GM19467 (cell line): Measurements from ENCODE around the gene ULK3.
"Not testable (repeated sequence)": the region's sequence is repeated elsewhere in the genome, so short reads cannot be mapped to it uniquely, and the experiment has no call there.

ENCODE experiments used
- ATAC-seq: cut with Tn5 transposase; IDR thresholded peaks from one replicate; pipeline ENCODE4 v1.9.1; 2021; ENCODE audit warnings: mild to moderate bottlenecking, moderate library complexity; ENCODE audit not compliant: unreplicated experiment

Gene ULK3, protein sequence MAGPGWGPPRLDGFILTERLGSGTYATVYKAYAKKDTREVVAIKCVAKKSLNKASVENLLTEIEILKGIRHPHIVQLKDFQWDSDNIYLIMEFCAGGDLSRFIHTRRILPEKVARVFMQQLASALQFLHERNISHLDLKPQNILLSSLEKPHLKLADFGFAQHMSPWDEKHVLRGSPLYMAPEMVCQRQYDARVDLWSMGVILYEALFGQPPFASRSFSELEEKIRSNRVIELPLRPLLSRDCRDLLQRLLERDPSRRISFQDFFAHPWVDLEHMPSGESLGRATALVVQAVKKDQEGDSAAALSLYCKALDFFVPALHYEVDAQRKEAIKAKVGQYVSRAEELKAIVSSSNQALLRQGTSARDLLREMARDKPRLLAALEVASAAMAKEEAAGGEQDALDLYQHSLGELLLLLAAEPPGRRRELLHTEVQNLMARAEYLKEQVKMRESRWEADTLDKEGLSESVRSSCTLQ

DNA sequence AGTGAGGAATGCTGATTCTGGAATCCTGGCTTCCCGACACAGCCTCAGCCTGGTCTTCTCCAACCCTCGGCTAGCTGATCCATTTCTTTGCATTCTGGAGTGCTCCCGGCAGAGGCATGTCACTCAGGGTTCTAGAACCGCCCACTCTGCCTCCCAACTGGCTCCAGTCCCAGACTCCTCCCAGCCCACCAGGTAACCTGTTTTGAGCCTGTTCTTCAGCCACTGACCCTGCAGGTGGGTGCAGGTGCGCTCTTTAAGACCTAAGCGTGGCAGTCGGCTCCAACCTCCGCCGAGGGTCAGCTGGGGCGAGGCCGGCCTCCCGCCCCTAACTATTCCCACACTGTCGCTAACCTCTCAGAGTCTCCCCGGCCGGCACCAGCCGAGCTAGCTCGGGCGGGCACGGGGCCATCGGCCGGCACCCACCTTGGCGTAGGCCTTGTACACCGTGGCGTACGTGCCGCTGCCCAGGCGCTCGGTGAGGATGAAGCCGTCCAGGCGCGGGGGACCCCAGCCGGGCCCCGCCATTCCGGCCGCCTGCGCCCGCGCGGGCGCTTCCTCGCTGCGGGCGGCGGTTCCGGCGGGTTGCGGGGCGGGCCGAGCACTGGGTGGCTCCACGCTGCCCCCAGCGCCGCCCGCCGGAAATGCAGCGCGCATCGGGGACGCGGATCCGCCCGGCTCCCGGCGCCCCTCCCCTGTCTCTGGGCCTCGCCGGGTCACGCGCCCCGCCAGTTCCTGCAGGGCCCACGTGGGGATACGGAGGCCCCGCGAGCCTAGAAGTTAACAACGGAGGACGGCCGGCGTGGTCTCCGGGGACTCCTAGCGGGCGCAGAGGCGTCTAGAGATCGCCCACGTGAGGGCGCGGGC, at the start of gene ULK3:
ULK3 (minus strand) TSS at position 576 of the 864 bp plus-strand sequence; CDS start at position 525, 51 bp downstream.
- ATAC-seq = peak; percentile 79

DNA sequence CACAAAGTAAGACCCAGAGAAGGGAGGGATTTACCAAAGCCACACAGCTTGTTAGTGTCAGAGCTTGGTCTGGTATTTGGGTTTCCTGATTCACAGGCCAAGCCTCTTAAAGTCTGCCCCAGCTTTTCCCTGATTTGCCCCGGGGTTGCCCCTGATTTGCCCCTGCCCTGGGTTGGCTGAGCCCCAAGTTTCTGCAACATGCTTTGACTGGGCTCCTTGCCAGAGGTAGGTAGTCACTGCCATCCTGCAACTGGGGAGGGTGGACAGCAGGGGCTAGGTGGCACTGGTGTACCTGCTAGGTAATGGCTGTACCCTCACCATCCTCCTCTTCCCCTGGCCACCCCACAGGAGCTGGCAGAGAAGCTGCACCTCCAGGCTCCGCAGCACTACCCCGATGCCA, 49.4 kb upstream of the ULK3 start:
- no peak for ATAC-seq

DNA sequence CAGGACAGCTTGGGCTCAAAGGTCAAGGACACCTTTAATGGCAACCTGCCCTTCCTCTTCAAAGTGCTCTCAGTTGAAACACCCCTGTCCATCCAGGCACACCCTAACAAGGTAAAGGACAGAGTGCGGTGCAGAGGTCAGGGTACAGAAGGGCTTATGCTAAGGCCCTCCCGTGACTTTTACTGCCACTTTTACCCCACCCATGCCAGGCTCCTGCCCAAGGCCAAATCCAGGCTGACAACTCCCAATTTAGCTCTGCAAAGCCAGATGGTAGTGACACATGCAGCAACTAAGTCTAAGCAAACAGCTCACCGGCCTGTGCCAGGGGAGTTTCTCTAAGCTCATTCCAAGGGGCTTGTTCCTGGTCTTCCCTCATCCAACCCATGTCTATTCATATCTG, 48.5 kb upstream of the ULK3 start:
- no peak for ATAC-seq

DNA sequence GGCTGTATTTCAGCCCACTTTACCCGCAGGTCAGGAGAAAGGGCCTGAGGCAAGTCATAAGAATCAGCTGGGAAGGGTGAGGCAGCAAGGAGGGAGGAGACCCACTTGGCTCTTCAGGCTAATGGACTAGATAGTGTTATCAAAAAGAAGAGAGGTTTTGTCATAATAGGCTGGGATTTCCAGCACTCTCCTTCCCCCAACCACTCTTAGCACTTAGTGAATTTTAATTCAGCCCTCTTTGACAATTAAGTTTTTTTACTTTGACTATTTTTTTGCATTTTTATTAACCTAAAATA, 47.7 kb upstream of the ULK3 start:
- no peak for ATAC-seq

DNA sequence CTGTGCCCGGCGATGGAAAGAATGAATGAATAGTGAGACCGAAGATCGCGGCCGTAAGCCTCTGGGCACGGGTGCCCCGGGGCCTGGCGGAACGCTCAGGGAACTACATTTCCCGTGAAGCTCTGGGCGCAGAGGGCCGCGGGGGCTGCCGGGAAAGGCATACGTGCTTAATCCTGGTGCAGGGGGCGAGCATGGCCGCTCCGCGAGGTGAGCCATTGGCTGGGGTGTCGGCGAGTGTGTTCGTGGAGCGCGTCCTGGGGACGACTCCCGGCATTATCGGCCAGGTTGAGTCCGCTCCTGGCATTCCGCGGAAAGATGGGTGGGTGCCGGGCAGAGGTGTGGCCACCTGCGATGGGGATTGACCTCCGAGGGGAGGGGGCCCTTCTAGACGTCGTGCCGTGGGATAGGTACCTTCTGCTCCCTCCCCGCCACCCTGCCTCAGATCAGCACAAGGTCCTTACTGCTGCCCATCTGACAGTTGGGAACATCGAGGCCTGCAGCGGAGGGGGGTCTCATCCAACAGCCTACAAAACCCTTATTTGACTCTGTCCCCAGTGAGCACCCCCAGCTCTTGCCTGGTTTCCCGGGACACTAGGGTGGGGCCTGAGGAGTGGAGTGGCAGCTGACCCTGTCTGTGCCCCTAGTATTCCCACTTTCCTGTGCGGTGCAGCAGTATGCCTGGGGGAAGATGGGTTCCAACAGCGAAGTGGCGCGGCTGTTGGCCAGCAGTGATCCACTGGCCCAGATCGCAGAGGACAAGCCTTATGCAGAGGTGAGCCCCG, 47.1 kb upstream of the ULK3 start, which contains the start of gene MPI:
MPI (plus strand) TSS at position 160 of the 782 bp plus-strand sequence; CDS start at position 192, 32 bp downstream.
- ATAC-seq = peak; percentile 87

DNA sequence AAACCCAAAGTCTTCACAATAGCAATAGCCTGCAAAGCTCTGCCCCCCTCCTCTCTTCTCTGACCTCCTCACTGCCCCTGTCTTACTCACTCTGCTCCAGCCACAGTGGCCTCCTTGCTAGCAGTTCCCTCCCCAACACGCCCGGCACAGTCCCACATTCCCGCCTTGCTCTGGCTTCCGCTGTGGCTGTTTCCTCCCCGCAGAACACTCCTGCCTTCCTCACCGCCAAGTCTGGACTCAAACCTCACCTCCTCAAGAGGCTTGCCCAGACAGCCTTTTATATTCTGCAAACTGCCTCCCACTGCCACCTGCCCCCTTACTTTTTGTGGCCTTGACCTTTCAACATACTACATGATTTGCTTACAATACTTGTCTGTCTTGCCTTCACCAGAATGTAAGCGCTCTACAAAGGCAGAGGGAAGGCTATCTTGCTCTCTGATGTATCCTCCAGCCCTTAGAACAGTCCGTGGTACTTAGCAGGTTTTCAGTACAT, 46.5 kb upstream of the ULK3 start:
- no peak for ATAC-seq

DNA sequence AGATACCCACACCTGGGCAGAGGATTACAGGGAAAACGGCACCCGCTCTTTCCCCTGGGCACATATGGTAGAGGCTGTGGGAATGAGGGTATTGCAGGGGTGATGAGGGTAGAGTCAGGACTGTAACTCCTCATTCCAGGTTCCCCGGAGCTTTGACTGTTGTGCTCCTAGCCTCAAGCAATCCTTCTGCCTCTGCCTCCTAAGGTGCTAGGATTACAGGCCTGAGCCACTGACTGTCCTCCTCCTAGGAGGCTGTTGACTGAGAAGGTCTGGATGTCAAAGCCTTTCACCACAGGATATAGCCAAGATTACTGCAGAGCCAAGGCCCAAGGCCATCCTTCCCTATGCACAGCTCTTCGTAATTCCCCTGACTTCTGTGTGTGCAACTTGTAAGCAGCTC, 45.8 kb upstream of the ULK3 start:
- no peak for ATAC-seq

DNA sequence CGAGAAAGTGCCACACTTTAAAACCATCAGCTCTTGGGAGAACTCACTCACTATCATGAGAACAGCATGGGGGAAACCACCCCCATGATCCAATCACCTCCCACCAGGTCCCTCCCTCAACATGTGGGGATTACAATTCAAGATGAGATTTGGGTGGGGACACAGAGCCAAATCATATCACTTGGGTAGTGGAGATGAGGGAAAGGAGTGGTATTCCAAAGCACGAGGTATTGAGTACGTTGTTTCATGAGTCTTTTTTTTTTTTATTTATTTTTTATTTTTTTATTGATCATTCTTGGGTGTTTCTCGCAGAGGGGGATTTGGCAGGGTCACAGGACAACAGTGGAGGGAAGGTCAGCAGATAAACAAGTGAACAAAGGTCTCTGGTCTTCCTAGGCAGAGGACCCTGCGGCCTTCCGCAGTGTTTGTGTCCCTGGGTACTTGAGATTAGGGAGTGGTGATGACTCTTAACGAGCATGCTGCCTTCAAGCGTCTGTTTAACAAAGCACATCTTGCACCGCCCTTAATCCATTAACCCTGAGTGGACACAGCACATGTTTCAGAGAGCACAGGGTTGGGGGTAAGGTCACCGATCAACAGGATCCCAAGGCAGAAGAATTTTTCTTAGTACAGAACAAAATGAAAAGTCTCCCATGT, 44.7 kb upstream of the ULK3 start:
- ATAC-seq = not testable (repeated sequence)

DNA sequence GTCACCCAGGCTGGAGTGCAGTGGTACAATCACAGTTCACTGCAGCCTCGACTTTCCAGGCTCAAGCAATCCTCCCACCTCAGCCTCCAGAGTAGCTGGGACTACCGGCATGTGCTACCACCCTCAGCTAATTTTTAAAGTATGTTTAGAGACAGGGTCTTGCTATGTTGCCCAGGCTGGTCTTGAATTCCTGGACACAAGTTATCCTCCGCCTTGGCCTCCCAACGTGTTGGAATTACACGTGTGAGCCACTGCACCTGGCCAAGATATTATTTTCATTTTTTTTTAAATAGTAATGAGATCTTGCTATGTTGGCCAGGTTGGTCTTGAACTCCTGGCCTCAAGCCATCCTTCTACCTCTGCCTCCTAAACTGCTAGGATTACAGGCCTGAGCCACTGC, 42.5 kb upstream of the ULK3 start:
- no peak for ATAC-seq

DNA sequence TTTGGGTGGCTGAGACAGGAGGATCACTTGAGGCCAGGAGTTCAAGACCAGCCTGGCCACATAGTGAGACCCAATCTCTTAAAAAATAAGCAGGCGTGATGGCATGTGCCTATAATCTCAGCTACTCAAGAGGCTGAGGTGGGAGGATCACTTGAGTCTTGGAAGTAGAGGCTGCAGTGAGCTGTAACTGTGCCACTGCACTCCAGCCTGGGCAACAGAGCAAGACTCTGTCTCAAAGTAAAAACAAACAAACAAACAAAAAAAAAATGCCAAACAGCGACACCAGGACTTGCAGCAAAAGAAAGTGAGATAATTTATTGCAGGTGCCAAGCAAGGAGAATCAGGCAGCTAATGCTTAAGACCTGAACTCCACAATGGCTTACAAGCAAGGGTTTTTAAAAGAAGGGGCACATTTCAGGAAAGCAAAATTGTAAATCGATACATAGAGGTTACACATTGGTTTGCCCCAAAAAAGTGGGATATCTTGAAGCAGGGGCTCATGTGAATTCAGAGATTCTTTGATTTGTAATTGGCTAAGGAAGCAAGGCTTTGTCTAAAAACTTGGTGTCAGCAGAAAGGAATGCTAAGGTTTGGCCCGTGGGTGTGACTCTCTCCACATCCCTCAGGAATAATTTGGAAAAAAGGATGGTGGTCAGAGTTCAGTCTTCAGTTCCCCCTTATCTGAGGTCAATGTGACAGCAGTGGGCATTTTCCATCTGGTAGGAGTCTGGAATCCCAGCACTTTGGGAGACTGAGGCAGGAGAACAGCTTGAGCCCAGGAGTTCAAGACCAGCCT, 41.7 kb upstream of the ULK3 start:
- ATAC-seq = no peak

DNA sequence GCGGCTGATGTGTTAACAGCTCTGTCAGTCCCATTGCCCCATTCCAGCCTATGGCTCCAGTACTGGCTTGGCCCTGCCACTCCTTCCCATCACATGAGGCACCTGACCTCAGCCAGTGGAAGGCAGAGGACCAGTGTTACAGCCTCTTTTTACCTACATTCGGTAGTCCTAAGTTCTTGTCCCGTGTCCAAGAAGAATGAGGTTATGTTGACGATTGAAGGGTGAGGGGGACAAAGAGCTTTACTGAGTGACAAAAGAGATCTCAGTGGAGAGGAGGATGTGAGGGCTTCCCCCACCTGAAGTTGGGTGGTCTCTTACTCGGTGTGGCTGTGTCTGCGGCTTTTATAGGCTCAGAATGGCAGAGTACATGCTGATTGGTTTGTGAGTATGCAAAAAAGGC, 39.6 kb upstream of the ULK3 start:
- ATAC-seq = no peak

DNA sequence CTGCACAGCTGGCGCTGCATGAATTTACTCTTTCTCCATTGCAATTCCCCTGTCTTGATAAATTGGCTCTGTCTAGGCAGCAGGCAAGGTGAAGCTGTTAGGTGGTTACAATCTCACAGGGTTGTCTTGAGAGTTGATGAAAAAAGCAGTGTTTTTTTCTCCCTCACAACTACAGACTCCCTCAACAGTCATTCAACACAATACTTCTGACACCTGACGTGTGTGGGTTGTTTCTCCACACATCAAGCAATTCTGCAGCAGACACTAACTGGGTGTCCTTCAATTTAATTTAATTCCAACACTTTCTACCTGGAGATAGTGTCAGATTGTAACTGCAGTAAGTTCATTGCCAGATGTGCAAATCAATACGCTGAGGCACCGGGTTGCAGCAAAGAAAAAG, 35.3 kb upstream of the ULK3 start:
- ATAC-seq = no peak

DNA sequence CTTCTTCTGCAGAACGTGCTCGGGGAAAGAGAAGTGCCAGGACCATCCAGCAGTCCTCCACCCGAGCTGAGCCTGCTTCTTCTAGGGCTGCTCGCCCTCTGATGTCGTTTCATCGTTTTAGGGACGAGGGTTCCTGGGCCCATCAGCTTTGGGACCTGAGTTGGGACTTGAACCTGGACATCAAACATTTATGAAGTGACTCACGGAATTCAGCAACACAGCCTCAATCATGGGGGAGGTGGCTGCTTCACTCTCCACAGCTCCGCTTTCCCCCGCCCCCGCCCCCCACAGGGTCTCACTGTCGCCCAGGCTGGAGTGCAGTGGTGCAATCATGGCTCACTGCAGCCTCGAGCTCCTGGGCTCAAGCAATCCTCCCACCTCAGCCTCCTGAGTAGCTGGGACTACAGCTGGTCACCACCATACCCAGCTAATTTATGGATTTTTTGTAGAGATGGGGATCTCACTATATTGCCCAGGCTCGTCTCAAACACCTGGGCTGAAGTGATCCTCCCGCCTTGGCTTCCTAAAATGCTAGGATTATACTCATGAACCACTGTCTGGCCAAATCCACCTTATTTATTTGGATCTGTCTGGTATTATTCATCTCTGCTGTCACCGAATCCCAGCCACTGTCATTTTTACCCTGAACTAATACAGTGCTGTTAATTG, 30.9 kb upstream of the ULK3 start:
- ATAC-seq = no peak

DNA sequence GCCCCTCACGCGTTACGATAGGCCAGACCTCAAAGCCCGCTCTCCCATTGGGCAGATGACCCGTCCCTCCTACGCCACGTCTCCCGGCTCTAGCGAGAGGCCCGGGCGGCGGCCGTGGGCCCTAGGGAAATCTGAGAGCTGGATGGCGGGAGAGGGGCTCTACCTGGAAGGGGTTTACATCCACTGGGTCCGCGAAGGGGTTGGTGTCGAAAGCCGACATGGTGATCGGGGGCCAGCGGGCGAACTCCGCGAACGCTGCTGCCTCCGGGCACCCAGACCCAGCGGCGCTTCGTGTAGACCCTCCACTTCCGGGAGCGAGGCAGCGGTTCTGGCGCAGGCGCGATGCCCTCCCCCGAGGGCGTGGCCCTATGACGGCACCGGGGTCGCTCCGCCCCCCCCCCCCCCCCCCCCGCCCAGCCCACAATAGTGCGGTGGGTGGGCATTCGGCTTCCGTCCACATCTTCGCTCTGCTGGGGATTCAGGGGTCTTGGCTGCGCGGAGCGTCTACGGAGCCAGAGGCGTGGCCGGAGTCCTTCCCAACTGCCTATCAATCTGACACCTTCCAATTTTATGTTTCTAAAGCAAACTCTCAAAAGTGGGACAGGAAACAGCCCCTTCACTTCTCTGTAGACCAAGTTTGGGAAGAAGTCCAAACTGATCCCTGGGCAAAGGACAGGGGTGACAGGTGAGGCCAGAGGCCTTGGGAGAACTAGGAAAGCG, 30.2 kb upstream of the ULK3 start, which contains the start of gene SCAMP2:
SCAMP2 (minus strand) TSS at position 330 of the 720 bp plus-strand sequence; CDS start at position 220, 110 bp downstream.
- peak; percentile 68 for ATAC-seq

DNA sequence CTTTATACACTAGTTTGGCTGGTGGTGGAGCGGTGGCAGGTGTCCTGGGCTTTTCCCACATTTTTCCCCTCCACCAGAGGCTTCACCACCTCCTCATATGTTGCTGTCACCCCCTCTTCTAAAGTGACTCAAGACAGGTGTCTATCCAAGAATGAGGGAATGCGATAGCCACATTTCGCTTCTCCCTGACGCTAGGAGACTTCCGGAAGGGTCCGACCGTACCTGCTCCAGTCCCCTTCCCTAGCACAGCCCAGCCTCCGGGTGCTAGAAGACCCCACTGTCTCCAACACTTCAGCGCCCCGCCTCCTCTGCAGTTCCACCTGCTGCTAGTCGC, 29.7 kb upstream of the ULK3 start:
- ATAC-seq = no peak

DNA sequence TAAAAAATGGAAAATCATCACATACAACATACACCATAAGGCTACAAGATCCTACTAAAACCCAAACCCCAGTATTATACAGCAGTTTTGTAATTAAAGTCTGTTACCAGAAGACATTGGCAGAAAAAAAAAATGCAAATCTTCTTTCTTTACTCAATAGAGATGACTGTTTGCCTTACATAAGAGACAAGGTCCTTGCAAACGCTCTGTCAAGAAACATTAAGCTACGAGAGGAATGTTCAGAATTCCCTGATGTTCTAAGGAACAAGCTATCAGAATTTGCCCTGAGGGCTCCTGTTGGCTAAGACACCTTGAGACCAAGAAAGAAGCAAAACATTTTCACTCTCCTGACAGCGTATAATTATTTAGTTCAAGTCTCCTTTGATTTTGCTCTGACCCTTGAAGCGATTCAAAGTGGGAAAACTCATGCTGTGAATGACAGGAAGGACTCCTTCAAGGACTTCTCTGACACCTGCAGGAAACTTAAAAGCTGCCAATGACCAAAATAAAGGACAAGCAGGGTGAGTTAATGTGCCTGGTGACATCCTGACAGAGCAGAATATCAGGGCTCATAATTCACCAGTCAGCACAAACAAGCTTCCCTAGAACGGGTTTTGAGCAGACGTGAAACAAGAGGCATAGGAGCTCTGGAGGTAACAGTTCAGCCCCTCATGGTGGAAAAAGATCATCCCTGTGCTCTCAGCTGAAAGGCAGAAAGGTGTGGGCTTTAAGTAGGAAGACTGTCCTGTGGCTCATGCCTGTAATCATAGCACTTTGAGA, 27.7 kb upstream of the ULK3 start:
- ATAC-seq = no peak

DNA sequence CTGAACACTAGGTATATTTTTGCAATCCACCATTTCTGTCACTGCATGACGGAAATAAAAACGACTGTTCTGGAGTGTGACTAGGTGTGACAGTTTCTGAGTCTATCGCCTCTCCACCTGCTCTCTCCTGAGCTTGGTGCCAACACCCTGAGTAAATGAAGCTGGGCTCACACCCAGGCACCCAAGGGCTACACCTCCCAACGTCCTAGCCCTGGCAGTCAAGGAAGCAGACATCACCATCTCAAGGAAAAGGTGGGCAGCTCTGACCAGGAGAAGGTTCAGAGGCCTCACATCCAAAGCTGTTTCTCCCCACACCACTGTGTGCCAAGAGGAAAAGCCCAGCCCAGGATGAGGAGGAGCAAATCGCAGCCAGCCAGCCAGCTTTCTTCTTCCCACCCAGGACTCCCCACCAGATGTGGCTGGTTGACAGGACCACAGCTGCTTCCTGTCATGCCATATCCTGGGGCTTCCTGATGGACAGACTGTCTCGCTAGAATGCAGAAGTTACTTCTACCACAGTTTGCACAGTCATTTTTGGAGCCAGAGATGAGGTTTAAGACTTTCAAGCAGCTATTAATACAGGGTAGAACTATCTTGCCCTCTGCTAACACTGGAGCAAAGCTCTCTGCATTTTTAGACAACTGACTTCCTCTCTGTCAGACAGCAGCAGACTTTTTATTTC, 26.9 kb upstream of the ULK3 start:
- peak; percentile 49 for ATAC-seq
